NCI-H1092 treated with DMSO at 0.1 percent for 48 hours (cell line): ENCODE measurements around the gene QSOX1.

ENCODE experiments used
- DNase-seq: peaks from one replicate; lab custom pipeline; 2025; lab: John Stamatoyannopoulos, UW

The QSOX1 gene

DNA sequence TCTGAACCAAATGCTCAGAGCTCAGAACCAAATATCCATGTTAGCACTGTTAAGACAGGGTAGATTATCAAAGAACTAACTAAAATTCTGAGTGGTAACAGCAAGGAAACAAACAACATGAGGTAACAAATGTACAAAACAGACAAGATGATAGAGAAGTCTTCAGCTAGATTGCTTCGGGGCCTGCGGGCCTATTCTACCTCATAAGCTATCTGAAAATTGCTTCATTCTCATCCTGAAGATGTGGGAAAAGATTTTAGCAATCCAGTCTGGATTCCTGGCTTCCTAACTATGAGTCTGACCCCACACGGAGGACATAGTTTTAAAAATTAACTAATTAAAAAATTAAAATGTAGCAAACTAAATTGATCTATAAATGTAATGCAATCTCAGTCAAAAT is 9.2 kb upstream of the QSOX1 start:
- DNase-seq, result no peak

DNA sequence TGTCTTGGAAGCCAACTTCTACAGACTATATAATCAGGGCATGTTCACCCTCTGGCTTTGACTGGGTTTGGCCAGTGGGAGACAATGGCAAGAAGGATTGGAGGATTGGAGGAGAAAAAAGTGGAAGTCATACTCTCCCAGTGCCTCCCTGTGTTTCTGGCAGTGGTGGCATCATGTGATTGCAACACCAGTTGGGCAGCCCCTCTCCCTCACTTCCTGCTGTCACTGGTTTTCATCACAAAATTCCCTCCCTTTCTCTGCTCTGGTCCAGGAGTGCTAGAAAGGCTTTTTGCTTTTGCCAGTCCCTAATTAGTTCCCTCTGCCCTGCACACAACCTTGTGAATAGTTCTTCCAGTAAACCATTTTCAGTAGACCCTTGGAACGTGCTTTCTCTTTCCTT is 3.7 kb upstream of the QSOX1 start:
- no peak for DNase-seq

DNA sequence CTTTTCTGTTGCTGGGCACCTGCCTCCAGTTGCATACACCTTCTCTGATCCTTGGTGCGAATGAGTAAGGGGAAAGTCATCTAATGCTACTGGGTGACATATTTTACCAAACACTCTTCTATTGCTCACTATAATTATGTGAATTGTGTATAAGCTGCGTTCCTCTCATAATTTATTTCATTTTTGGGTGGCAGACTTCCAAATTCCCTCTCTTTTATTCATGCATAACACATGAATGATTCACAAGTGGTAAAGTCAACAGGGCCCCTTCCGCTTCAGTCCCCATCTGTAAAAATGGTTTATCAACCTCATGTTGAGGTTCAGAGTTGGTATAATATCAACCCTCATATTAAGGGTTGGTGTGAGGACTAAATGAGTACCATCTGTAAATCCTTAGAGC is 3.2 kb upstream of the QSOX1 start:
- DNase-seq, result peak; percentile 54

DNA sequence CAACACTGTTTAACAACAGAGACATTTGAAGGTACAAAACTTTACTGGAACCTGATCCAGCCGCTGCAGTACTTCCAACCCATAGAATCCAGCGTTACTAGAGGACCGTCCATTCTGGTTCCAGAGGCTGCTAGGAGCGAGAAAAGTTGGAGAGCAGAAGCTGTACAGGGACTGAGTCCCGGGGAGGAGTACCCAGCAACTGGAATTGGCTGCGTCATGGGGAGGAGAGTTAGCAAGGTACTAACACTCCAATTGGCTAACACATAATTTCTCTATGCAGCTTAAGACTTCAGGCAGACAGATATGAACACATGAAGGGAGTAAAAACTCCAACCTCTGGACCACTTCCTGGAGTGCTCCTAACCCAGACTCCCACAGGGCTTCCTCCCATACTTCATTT is 2.1 kb upstream of the QSOX1 start:
- no peak for DNase-seq

DNA sequence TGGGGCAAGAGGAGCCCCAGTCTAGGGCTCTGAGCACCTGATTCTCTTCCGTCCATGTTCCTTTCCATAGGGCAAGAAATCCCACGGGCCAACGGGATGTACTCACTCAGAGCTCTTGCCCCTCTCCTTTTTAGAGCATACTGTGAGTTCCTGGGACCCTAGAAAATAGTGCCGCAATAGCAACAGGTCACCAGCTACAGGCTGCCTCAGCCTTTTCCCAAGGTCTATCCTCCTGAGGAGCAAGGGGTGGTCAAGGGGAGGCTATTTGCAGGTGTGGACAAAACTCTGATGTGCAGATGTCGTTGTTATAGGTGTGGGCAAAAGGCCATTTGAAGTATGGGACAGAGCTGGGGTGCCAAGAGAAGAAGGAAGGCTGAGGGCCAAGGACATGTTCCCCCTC is 1.6 kb upstream of the QSOX1 start:
- DNase-seq, result no peak

DNA sequence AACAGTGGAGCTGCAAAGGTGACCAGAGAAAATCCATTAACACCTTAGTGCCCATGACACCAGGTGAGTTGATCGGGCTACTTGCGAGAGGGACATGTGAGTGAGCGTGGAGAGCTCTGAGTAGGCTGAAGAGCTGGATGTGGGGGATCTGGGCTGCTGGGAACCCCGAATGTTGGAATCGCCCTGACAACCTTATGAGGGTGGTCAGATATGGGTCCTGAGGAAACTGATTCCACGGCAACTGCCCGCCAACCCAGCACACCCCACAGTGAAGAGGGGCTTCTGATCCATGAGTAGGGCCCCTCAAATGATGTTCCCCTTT is 705 bp upstream of the QSOX1 start:
- no peak for DNase-seq

DNA sequence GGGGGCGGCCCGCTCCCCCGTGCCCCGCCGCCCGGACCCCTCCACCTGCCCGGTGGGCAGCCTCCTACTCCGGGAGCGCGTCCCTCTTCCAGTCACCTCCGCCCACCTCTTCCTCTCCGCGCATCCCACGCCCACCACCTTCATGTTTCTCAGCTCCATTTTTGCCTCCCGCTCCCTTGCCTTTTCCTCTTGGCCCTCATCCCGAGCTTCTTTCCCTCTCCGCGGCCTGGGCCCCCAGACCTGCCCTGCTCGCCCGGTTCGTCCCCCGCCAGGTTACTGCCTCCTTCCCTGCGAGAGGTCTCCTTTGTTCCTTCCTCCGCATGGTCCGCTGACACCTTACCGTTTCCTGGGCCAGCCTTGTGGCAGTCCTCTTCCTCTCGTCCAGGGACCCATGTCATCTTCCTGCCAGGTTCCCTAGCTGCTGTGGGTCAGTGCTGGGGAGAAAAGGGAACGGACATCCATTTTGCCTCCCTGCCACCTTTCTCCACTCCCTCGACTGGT is 563 bp downstream of the QSOX1 start:
- DNase-seq, result peak; percentile 33

DNA sequence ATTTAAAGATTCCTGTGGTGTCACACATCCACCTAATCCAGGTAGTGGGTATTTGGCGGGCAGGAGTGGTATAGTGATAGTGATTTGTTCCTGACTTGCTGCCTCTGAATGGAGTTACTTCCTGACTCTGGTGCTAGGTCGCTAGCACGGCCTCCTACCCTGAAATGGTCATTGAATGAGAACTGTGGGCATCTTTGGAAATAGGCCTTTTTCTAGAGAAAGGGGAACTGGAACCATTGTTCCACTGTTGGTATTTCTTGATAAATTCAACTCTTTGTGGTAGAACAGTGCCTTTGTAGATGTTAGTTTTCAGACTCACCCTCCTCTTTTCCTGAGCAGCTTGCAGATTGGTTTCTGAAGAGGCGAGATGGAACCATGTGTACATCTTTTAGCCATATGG is 1.5 kb downstream of the QSOX1 start:
- DNase-seq, result no peak

DNA sequence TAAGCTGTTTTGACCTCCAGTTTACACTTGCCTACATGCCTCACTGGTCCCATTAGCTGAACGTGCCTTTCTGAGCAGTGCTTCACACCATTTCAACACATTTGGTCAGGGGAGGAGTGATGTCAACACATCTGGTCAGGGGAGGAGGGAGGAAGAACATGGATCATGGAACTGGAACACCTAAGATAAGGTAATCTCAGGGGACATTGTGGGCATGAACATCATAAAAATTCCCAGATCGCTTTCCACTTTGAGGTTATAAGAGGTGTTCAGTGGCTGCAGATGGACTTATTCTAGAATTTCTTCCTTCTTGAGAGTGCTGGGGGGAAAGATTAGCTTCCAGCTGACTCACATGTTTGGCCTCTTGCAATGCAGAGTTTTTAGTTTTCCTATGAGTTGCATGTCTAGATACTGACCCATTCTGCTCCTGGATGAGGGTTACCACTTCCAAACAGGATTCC is 2.0 kb downstream of the QSOX1 start:
- DNase-seq, result no peak

DNA sequence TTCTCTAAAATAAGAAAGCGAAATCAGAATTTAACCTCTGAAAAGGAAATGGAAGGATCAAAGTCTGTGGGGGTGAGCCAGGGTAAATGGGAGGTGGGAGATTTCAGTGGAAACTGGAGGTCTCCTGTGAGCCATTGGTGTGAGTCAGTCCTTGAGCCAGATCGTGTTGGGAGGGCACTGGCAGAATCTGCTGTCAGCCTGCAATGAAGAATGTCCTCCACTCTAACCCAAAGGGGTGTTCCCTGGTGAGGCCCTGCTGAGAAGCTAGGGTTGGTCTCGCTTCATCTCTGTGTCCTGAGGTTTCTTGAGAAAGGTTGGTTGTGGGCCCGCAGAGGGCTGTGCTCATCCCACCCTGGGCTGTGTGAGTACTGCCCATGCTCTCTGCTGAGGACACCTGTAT is 2.4 kb downstream of the QSOX1 start:
- DNase-seq, result no peak

DNA sequence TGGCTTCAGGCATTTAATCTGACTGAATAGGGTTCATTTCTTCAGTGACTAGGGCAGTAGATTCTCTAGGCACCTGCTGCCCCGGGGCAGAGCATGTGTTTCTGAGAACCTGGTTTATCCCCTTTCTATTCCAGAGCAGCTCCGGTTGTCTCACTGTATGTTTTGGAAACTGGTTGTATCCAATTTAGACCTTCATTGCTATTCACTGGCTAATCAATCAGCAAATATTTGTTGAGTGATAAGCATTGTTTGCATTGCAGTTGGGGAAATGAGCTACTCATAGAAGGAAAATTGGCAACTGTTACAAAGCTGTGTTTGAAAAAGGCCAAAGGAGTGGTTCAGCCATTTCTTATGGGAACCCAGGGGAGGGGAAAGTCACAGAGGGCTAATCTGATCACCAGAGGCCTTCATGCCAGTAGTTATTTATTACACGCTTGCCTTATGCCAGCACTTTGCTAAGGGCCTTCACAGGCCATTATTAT is 2.9 kb downstream of the QSOX1 start:
- peak; percentile 95 for DNase-seq

DNA sequence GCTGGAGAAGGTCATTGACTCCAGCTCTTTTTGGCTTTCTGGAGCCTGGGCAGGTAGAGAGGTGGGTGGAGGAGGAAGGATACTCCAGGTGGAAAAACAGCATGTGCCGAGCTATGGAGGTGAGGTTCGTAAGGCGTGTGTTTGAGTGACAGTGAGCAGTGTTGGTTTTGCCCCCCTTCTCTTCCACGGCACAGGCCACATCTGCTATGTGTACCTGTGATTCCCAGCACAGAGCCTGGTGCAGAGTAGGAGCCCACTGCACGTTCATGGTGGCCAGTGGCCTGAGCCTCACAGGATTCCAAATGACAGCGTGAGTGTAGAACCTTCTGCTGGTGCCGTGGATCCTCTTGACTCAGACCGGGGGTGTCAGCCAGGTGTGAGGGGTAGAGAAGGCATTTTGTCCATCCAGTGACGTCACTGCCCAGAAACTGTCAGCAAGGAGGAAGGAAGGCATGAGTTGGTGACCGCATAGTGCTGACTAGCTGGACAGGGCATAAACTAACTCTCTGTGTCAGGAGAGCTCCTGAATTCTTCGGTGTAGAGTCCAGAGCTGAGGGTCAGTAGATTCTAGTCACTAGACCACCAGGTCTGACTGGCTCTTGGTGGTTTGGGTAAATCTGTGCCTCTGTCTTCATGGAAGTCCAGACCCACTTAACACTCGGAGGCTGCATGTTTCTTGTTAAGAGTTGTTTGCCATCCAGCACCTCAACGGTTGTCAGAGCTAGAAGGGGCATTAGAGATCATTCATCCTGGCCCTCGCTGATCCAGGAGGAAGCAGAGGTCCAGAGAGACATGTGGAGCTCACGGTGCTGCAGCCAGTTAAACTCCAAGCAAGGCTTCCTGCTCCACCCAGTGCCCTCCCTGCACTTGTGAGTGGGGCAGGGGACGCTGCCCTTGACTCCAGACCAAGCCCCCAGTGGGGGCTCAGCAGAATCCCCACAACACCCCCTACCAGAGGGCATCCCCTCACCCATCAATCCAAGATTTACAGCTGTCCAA is 3.8 kb downstream of the QSOX1 start:
- no peak for DNase-seq

DNA sequence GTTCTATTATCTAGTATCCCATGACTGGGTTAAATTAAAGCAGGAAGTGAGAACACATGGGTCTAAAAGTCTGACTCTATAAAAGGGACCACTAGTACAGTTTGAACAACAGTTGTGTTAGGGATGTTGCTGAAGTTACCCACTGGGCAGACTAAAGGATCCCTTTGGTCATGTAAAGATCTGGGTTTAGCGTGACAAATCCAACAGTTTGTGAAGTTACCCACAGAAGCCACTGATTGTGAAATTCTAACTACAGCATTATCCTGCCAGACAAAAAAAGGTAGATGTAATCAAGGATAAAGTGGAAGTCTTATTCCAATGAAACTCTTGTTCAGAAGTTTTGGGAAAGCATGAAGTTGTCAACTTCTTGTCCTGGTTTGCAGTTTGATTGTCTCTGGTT is 5.7 kb downstream of the QSOX1 start:
- DNase-seq, result no peak

DNA sequence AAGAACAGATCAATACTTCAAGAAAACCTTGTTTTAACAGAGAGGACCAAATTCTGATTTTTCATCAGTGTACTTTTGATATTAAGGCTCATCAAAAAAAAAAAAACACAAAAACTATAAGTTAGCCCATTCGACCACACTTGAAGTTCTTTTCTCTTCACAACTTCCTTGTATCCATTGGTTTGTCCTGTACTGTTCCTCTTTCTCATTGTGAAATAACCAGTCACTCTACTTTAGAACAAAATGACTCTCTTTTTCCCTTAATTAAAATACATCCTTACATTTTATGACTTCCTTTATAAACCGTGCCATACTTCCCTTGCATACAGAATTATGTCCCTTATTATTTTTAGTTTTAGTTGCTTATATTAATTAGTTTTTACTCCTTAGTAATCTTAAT is 8.4 kb downstream of the QSOX1 start:
- DNase-seq, result no peak

DNA sequence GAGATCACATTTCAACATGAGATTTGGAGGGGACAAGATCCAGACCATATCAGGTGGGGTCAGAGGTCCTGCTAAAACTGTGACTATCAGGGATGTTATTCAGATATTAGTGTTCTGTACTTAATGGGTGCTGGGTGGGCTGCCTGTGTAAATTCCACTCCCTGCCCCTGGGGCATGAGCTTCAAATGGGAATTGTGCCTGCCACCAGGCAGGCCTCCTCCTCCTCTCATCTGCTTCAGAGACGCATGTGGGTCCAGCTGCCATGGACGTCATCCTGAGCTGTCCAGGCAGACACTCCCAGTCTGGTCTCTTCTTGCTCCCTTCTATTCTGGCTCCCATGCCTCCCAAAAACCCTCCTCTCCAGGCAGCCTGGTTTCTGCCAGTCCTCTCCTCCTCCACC is 10.4 kb downstream of the QSOX1 start:
- no peak for DNase-seq

DNA sequence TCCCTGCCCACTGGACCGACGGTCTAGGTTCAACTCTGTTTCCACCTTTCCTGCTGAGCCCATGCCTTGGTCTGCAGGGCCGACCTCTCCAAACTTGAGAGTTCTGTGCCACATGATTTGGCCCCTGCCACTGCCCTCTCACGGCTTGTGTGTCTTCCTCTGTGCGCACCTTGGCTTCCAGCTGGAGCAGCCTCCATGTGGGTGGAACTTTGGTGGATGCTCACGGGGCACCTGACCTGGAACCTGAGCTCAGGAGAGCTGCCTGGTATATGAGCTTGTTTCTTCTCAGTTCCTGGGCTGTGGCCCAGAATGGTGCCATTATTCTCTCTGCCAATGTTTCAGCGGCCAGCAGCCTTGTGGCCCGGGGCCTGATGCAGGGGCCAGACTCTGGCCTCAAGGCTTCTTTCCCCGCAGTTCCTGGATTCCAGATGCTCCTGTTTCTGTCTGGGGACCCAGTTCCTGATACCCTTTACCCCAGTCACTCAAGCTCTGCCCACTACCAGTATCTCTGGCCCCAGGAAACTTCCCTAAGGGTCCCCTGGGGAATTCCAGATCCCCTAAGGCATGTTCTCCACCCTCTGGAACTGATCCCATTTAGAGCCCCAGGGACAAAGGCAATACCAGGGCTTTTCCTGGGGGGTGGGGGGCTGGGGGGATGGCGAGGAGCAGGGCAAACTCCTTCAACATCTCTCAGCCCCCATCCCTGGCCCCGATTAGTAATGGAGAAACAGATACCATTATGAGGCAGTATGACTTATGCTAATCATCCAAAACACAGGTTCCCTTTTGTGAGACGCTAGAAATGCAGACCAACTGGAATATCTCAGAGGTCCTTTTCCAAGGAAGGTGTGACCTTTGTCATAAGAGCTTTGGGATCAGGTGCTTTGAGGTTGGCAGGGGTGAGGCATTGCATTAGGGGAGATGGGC is 11.1 kb downstream of the QSOX1 start:
- DNase-seq, result no peak

DNA sequence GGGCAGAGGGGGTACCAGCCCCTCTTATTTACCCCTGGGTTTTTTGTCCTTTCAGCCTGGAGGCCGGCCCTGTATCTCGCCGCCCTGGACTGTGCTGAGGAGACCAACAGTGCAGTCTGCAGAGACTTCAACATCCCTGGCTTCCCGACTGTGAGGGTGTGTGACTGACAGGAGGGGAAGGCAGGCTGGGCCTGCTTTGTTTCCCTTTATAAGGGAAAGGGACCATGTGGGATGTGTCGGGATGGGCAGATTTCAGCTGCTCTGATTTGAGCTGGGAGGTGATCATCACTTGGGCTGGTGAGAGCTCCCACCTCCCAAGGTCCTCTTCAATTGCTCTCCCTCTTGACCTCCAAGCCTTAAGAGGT is 11.7 kb downstream of the QSOX1 start:
- no peak for DNase-seq

DNA sequence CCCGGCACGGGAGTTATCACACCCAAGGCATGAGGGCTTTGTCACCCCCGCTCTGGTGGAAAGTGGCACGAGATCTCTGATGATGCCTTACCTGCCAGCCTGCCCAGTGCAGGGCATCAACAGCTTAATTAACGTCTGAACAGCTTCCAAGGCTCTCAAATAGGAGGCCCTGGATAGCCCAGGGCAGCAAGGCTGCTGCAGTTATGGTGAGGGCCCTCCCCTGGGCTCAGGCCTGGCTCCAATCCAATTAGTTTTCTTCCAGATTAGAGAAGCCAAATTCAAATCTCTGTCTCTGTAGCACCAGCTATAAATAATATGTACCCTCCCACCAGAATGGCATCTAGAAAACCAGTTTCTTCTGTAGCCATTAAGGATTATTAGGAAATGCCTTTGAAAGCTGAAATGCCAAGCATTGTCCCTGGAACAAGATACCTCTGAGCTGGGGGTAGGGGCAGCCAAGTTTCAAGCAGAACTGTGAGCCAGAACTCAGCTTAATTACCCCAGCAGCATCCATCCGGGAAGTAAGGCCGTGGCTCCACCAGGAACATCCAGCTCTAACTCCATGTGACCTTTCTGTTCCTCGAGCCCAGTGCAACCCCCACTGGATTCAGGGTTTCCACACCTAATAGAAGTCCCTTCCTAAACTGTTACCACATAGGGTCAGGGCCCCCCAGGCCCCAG is 12.5 kb downstream of the QSOX1 start:
- DNase-seq, result peak; percentile 19

DNA sequence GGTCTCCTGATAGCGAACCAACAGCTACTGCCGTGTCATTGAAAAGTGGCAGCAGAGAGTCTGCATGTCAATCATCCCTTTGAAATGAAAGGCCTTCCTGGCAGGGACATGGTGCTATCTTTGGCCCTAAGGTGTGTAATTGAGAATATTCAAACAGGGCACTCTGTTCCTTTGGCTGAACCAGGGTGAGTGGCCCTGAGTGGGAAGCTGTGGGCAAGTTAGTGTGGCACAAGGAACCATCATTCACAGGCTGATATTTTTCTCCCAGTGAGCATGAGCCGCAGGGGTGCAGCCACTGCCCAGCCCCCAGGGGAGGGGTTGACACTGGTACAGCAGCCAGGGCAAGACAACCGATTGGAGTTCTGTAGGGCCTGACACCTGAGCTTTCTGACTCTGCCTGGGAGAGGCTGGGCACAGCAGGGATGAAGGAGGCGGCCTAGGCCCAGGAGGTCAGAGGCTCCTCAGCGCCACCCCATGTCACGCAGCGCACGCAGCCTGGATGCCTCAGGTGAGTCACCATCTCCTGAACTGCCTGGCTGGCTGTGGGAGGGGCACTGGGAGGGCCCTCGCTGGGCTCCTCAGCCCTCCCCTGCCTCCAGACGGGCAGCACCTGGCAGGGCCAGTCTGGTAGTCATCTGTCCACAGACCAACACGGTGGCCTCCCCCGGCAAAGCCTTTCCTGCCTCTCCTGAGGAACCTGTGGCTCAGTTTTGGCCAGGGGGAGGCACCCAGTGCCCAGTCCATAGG is 13.2 kb downstream of the QSOX1 start:
- no peak for DNase-seq

DNA sequence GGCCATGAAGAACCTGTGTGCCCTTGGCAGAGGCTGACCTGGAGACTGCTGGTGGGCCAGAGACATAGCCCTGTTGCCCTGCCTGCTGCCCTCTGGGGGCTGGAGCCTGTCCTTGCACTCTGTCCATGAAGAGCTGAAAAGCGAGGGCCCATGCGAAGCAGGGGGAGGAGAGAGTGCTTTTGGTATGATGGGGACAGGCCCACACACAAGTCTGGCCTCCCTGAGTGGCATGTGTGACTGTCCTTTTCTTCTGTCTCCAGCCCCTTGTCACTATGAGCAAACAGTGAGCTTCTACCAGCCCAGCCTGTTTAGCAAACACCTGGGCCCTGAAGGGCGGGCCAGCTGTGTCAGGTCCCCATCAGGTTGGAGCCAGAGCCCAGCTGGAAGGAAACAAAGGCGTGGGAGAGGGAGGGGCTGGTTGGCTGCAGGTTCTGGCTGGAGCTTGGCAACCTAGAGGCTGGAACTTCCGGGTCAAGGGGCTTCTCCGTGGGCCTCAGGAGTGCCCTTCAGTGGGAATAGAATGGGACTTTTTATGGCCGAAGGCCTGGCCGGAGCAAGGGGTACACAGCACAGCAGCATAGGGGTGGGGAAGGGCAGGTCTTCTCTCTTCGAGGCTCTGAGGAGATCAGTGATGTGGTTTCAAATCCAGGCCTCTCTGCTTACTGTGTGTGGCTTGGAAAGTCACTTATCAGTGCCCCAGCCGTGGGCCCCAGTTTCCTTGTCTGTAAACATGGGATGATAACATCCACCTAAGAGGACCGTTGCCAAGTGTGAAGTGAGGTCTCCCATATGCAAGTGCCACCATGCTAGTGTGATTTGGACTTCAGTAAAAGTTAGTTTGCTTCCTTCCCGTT is 14.3 kb downstream of the QSOX1 start:
- peak; percentile 51 for DNase-seq
